ENCODE results near the gene RPRM. TPM values are rescaled to one million over a fixed set of nuclear protein-coding genes. Genes with fewer than 3 reads are reported as not detected.

Gene RPRM
- total RNA-seq, 2 donors from 2014 or later: not detected

DNA sequence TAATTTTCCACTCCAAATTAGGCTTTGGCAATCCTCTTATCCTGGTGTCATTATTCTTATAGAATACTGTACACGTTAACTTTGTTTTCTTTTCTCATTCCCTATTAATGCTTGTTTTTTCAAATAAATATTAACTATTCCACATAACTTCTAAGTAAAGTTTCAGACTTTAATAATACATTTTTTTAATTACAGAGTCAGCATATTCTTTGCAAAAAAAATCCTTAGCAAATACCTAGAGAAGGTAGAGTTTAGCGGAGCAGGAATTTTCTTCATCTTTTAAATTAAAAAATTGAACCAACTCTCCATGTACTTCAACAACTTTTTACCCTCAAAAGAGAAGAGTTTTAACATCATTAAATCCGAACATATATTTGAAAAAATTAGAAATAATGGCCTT is 45.2 kb downstream of the RPRM start:
- ATAC-seq (no peak), DNase-seq (ENCODE audit: low spot score) (no peak)
- Mint-ChIP-seq H3K36me3 (no peaks in the 10 kb centered on the region), H3K27ac (no peak overlapping the region), H3K4me3 (no peak overlapping the region), H3K4me1 (ENCODE audit: low read depth in 2 of 2) (no peaks in the 10 kb centered on the region), H3K9me3 (peaks cover 7% of the 10 kb centered on the region), H3K27me3 (no peaks in the 10 kb centered on the region)

DNA sequence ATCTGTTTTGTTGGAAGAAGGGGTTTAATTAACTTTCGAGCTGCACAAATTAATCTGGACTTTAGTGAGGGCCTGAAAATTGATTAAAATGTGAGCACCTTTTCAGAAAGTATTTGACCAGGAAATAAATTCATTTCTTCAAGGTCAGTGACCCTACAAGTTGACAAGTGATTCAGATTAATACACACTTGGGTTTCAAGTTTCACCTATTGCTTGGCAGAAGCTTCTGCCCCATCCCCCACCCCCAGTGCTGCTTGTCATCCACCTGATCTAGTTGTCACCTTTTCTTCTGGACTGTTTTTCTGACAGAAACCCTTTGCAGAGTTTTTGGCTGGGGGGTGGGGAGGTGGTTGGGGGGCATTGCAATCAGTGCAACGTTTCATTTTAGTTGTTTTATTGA is 46.2 kb downstream of the RPRM start:
- ATAC-seq (no peak), DNase-seq (ENCODE audit: low spot score) (no peak)
- Mint-ChIP-seq H3K27me3 (no peaks in the 10 kb centered on the region), H3K27ac (no peak overlapping the region), H3K4me1 (ENCODE audit: low read depth in 2 of 2) (no peaks in the 10 kb centered on the region), H3K36me3 (no peaks in the 10 kb centered on the region), H3K9me3 (peaks cover 3% of the 10 kb centered on the region), H3K4me3 (no peak overlapping the region)

DNA sequence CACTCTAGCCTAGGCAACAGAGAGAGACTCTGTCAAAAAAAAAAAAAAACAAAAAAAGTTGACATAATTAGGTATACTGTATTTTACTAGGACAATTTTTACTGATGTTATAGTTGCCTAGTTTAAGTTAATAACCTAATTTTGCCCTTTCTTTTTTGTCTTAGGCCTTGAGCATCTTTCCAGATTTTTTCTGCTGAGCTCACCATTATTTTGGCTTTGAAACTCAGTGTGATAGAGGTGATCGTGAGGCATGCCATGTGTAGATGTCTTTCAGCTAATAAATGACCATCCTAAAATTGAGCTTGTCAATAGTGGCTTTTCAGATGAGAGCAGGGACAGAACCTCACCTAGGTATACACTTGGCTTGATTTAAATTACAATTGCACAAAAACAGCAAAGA is 47.4 kb downstream of the RPRM start:
- H3K4me3 Mint-ChIP-seq: no peak overlapping the region
- H3K27ac Mint-ChIP-seq: no peak overlapping the region
- ATAC-seq: no peak
- peaks cover 4% of the 10 kb centered on the region for H3K9me3 Mint-ChIP-seq
- H3K27me3 Mint-ChIP-seq: no peaks in the 10 kb centered on the region
- no peak for DNase-seq (ENCODE audit: low spot score)
- H3K4me1 Mint-ChIP-seq (ENCODE audit: low read depth in 2 of 2): no peaks in the 10 kb centered on the region
- no peaks in the 10 kb centered on the region for H3K36me3 Mint-ChIP-seq
